Fibroblast of peridontal ligament (primary cell): ENCODE measurements around the gene SWI5.

ENCODE experiments used
- DNase-seq: peaks from one replicate; pipeline ENCODE4 v3.0.0-alpha.2; 2010; ENCODE audit errors: extremely low read depth

SWI5 gene

GRCh38 chr9:128321343-128321742 is 45.3 kb downstream of the SWI5 start:
- no peak for DNase-seq

GRCh38 chr9:128321879-128322403 is 45.9 kb downstream of the SWI5 start:
- no peak for DNase-seq

GRCh38 chr9:128322404-128323211 is 46.5 kb downstream of the SWI5 start, which contains the start of the genes COQ4 and TRUB2:
COQ4 (plus strand) TSS chr9:128322839; CDS start chr9:128322859, 20 bp downstream.
TRUB2 (minus strand) TSS chr9:128322447; CDS start chr9:128322408, 39 bp downstream.
- peak; percentile 94 for DNase-seq

- DNase-seq, result peak; percentile 51
These were observed 47.2 kb downstream of the SWI5 start for GRCh38 chr9:128323212-128323730.

GRCh38 chr9:128323791-128324190 is 47.7 kb downstream of the SWI5 start:
- no peak for DNase-seq

- DNase-seq, result no peak
These were observed 48.3 kb downstream of the SWI5 start for GRCh38 chr9:128324401-128324800.

GRCh38 chr9:128325629-128326028 is 49.6 kb downstream of the SWI5 start:
- DNase-seq, result no peak

GRCh38 chr9:128333451-128333869 is 57.4 kb downstream of the SWI5 start:
- no peak for DNase-seq

- no peak for DNase-seq
These were observed 59.1 kb downstream of the SWI5 start for GRCh38 chr9:128335161-128335560.

GRCh38 chr9:128335914-128336313 is 59.8 kb downstream of the SWI5 start:
- DNase-seq, result no peak

- DNase-seq, result no peak
These were observed 61.9 kb downstream of the SWI5 start for GRCh38 chr9:128337936-128338335.
